Activated CD4-positive, alpha-beta T cell treated with anti-CD3 and anti-CD28 coated beads for 24 hours (primary cell): ENCODE results near the gene KIF16B.
"Not testable (repeated sequence)": the region's sequence is repeated elsewhere in the genome, so short reads cannot be mapped to it uniquely, and the experiment has no call there.

Source experiments
- DNase-seq, 2 donors: peaks; one replicate each; pipeline ENCODE4 v3.0.0-alpha.2; 2020; ENCODE audit warnings: low read depth in 2 of 2

The KIF16B gene

DNA sequence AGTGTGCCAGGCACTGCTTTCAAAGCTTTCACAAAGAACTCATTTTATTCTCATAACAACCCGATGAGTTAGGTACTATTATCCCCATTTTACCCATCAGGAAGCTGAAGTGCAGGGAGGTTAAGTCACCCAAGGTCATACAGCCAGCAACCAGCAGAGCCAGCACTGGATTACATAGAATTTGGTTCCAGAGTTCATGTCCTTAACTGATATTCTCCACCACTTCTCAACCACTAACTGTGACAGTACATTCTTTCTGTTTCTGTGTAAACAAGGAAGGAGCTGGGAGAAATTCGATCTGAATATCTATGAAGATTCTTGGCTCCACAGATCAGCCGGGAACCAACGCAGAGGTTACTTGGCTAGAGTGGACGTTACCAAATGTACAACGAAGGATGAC lies 98.0 kb downstream of the KIF16B start:
- no peak for DNase-seq

GRCh38 chr20:16474363-16474762 lies 98.9 kb downstream of the KIF16B start:
- no peak for DNase-seq

DNA sequence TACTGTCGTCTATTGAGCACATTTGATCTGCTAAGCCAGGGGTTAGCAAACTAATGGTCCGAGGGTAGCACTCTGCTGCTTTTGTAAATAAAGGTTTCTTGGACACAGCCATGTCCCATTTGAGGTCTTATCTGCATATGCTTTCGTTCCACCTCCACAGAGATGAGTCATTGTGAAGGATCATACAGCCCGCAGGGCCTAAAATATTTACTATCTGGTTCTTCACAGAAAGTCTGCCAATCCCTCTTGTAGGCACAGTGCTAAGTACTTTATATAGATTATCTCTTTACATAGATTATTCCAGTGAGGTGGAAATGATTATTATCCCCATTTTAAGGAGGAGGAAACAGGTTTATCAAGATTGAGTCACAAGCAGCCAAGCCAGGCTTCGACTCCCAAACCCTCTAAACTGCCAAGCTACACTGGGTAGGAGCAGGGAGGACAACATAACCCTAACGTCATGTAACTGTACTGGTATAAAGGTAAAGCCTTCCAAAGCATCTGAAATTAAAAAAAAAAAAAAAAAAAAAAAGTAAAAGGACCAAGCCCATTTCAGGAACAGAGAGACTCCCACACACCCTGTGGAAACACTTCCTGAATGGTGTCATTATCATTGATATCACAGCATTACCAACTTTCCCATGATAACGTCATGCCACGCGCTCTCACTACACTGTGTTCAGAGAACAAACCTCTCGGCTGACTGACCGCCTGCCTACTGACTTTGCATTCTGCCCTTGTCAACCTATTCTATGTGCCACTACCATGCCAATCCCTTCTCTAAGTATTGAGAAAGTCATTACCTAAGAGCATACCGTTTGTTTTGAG lies 101.0 kb downstream of the KIF16B start:
- DNase-seq, result no peak

- DNase-seq, result no peak
These were observed 103.8 kb downstream of the KIF16B start for GRCh38 chr20:16469395-16469905.

GRCh38 chr20:16462711-16463110 lies 110.5 kb downstream of the KIF16B start:
- no peak for DNase-seq

- DNase-seq, result no peak
These were observed 114.1 kb downstream of the KIF16B start for GRCh38 chr20:16459019-16459700.

GRCh38 chr20:16457514-16457913 lies 115.7 kb downstream of the KIF16B start:
- no peak for DNase-seq

DNA sequence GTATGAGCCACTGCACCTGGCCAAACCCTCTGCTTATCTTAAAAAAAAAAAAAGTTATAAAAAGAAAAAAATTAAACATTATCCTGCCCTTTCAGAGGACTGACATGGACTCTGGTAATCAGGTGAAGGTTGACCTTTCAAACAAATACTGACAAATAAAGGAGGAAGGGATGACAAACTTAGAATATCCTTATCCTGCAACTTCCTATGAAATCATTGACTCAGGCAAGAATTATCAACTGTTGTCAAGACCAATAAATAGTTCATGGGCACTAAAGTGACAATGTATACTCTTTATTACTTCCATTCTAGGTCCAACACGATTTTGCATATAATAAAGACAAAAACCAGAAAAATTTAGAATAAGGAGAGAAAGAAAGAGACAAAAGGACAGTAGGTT lies 117.9 kb downstream of the KIF16B start:
- DNase-seq, result no peak

DNA sequence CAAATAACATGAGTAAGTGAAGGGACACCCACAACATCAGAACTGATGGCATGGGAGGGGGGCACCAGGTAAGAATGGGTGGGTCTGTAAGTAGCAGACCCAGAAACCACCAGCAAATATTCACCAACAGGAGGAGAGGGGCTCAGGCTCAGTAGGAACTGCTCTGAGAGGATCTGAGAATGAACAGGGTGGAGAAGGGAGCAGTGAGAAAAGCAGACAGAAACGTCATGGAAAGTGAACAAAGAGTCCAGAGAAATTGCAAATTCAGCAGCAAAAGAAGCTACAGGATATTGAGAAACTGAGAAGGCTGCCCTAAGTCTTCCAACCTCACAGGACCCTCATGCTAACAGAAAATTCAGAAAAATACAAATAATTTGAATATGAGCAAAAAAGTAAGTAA lies 121.3 kb downstream of the KIF16B start:
- no peak for DNase-seq

- DNase-seq, result no peak
These were observed 122.2 kb downstream of the KIF16B start for GRCh38 chr20:16451001-16451400.

DNA sequence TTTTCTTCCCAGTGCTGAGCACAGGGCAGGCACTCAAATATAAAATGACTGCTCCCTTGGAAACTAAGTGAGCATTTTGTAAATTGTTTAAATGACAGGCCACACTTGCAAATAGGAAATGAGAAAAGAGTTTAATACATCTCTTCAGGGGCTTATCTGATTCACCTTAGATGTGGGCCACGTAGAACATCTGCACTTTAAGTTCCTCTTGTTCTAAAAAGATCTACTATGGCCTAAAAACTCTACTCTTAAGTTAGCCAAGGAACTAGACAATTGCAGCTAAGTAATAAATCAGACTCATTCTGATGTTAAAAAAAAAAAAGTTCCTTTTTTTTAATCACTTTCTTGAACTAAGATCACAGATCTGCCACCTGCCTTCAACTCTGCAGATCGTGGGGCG lies 126.3 kb downstream of the KIF16B start:
- no peak for DNase-seq

GRCh38 chr20:16446246-16446645 lies 127.0 kb downstream of the KIF16B start:
- no peak for DNase-seq

- DNase-seq, result no peak
These were observed 127.8 kb downstream of the KIF16B start for GRCh38 chr20:16445482-16445881.

GRCh38 chr20:16444057-16444777 lies 129.0 kb downstream of the KIF16B start:
- DNase-seq, result no peak

DNA sequence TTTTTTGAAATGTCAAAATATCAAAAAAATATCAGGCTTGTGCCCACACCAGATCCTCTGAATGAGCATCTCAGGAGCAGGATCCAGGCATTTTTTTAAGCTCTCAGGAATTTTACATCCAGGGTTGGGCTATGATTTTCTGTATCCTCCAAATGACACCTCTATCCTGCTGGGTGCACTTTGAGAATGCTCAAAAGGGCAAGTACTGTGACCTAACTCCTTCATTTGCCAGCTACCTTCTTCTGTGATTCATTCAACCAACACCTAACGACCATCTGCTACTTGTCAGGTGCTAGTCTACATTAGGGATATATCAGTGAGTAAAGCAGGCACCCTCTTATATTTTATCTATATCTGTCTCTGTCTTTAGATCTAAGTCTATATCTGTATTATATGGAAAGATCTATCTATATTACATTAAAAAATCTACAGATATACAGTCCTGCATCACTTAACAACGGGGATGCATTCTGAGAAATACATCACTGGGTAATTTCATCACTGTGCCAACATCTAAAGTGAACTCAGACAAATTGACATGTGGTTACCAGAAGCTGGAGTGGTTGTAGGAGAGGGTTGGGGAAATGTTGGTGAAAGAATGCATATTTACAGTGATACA lies 131.6 kb downstream of the KIF16B start:
- DNase-seq, result no peak

- DNase-seq, result no peak
These were observed 132.6 kb downstream of the KIF16B start for GRCh38 chr20:16440686-16441085.

DNA sequence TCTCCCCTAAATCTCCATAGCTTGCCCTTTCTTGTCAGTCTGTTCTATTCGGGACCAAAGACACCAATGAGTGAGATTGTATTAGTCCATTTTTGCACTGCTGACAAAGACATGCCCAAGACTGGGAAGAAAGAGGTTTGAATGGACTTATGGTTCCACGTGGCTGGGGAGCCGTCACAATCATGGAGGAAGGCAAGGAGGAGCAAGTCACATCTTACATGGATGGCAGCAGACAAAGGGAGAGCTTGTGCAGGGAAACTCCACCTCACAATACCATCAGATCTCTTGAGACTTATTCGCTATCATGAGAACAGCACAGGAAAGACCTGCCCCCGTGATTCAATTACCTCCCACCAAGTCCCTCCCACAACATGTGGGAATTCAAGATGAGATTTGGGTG lies 133.7 kb downstream of the KIF16B start:
- DNase-seq, result not testable (repeated sequence)

DNA sequence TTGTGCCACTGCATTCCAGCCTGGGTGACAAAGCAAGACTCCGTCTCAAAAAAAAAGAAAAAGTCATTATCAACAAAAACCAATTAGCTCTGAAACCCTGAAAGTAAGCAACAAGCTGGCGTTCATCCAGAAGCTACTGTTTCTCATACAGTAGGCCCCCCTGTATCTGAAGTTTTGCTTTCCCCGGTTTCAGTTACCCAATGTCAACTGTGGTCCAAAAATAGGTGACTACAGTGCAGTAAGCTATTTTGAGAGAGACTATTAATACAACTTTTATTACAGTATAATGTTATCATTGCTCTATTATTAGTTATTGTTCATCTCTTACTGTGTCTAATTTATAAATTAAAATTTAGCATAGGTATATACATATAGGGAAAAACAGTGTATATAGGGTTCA lies 135.1 kb downstream of the KIF16B start:
- DNase-seq, result no peak

DNA sequence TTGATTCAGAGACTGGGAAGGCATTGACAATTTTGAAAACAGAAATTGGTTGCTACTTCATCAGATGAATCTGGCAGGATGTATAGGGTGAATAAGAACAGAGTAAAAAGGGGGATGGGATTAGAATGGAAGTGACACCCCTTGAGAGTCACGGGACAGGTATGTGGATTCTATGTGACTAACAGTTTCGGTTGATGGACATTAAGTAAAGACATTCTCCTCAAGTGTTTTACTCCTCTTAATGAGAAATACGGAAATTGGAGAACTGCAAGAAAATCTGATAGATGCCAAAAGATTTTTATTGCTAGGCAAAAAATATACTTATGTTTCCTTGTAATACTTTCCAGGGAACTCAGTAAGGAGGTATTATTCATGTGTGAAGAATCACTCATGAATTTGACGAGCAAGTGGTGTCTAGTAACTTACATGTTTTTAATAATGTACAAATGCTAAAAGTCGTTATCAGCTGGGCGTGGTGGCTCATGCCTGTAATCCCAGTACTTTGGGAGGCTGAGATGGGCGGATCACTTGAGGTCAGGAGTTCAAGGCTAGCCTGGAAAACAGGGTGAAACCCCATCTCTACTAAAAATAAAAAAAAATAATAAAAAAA lies 135.8 kb downstream of the KIF16B start:
- DNase-seq, result no peak

- peak; percentile 27 to 36 for DNase-seq
These were observed 139.1 kb downstream of the KIF16B start for GRCh38 chr20:16434062-16434664.

GRCh38 chr20:16433293-16433580 lies 140.0 kb downstream of the KIF16B start:
- no peak for DNase-seq
